Ascending aorta (tissue), 2 donors: ENCODE results near the gene MRPL20. TPM values are rescaled to one million over a fixed set of nuclear protein-coding genes. Genes with fewer than 3 reads are reported as not detected.
"Not testable (repeated sequence)": the region's sequence is repeated elsewhere in the genome, so short reads cannot be mapped to it uniquely, and the experiment has no call there.

ENCODE experiments used
- DNase-seq, 2 donors: peaks; one replicate each; pipeline ENCODE4 v3.0.0-alpha.2; 2019; ENCODE audit warnings: low spot score in 2 of 2
- H3K27ac ChIP-seq, 2 donors: fragments of 200-600 bp; sonication (generic); one replicate each; pipeline ENCODE4 v1.5.1; 2016 to 2017; ENCODE audit warnings: mild to moderate bottlenecking in 1 of 2
- H3K27me3 ChIP-seq: fragments of 200-600 bp; sonication (generic); one replicate; pipeline ENCODE4 v1.5.1; 2017
- H3K36me3 ChIP-seq, 2 donors: fragments of 200-600 bp; sonication (generic); one replicate each; pipeline ENCODE4 v1.5.1; 2016
- H3K4me1 ChIP-seq, 2 donors: fragments of 200-600 bp; sonication (generic); one replicate each; pipeline ENCODE4 v1.5.1; 2016 to 2017; ENCODE audit warnings: mild to moderate bottlenecking in 1 of 2
- H3K4me3 ChIP-seq, 2 donors: fragments of 200-600 bp; sonication (generic); one replicate each; pipeline ENCODE4 v1.5.1; 2016 to 2017; ENCODE audit warnings: mild to moderate bottlenecking in 1 of 2
- H3K9me3 ChIP-seq, 2 donors: fragments of 200-600 bp; sonication (generic); one replicate each; pipeline ENCODE4 v1.5.1; 2016
- intact Hi-C: fragments of 100-400 bp; cut with DNase I; formaldehyde crosslinking; loops from one replicate; pipeline ENCODE4 v1.15.1; 2023
- total RNA-seq: library from RNA; depleted of rRNA; stranded (reverse); fragments of >200 nt; gene quantifications from one replicate; pipeline ENCODE4 v1.1.0, GENCODE V29; 2016
- TF ChIP-seq, protein P1 (sequence below), 3 experiments: fragments of 200-600 bp in 2 of 3; fragments of 450-650 bp in 1 of 3; sonication (generic) in 2 of 3; IDR thresholded peaks; one replicate each; pipeline ENCODE4 v1.5.1; 2016 to 2019; ENCODE audit warnings: antibody characterized with exemption in 3 of 3, mild to moderate bottlenecking in 1 of 3, moderate library complexity in 1 of 3

MRPL20 gene
- total RNA-seq, 1 donor from 2014 or later: 63.4 TPM

DNA sequence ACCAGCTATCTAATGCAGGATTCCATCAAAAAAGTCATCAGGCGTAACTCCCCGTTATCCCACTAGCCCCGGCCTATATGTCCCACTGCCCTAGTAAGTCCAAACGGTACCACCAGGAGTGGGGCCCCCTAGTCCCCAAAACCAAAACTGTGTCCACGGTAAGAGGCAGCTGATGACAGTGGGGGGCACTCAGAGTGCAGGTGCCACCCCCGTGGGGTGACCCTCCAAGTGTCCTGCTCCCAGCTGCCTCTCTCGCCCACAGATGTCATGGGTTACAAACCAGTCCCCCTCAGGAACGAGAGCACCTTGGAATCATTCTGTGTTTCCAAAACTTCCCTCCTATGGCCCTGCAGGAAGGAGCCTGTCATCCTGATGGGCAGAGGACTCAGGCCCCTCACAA lies 21.2 kb downstream of the MRPL20 start:
- no peak overlapping the region for H3K27ac ChIP-seq
- H3K4me3 ChIP-seq: no peak overlapping the region
- intact Hi-C loops: no loop called here
- no peak for DNase-seq
- peaks cover 64 to 65% of the 10 kb centered on the region in 2 donors for H3K36me3 ChIP-seq
- H3K27me3 ChIP-seq: no peaks in the 10 kb centered on the region
- no peaks in the 10 kb centered on the region for H3K4me1 ChIP-seq
- no peaks in the 10 kb centered on the region for H3K9me3 ChIP-seq
- TF ChIP-seq, protein P1, sequence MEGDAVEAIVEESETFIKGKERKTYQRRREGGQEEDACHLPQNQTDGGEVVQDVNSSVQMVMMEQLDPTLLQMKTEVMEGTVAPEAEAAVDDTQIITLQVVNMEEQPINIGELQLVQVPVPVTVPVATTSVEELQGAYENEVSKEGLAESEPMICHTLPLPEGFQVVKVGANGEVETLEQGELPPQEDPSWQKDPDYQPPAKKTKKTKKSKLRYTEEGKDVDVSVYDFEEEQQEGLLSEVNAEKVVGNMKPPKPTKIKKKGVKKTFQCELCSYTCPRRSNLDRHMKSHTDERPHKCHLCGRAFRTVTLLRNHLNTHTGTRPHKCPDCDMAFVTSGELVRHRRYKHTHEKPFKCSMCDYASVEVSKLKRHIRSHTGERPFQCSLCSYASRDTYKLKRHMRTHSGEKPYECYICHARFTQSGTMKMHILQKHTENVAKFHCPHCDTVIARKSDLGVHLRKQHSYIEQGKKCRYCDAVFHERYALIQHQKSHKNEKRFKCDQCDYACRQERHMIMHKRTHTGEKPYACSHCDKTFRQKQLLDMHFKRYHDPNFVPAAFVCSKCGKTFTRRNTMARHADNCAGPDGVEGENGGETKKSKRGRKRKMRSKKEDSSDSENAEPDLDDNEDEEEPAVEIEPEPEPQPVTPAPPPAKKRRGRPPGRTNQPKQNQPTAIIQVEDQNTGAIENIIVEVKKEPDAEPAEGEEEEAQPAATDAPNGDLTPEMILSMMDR (IDR thresholded peaks at IDR 0.05): no peak

GRCh38 chr1:1385339-1385738 lies 21.8 kb downstream of the MRPL20 start:
- H3K36me3 ChIP-seq: peaks cover 58 to 59% of the 10 kb centered on the region in 2 donors
- H3K9me3 ChIP-seq, DNase-seq, H3K27ac ChIP-seq, H3K4me3 ChIP-seq, intact Hi-C loops, H3K27me3 ChIP-seq, H3K4me1 ChIP-seq: not testable (repeated sequence)

GRCh38 chr1:1381294-1381693 lies 25.8 kb downstream of the MRPL20 start:
- Histone ChIP-seq H3K9me3 (no peaks in the 10 kb centered on the region), H3K4me3 (no peak overlapping the region), H3K4me1 (no peaks in the 10 kb centered on the region), H3K27me3 (no peaks in the 10 kb centered on the region), H3K36me3 (peaks cover 19% of the 10 kb centered on the region in 2 donors), H3K27ac (no peak overlapping the region)
- no peak for DNase-seq
- intact Hi-C loops: no loop called here
- TF ChIP-seq, protein P1 (IDR thresholded peaks at IDR 0.05): no peak

- H3K4me1 ChIP-seq: peaks cover 1 to 2% of the 10 kb centered on the region in 2 donors
- H3K36me3 ChIP-seq: peaks cover 14 to 15% of the 10 kb centered on the region in 2 donors
- H3K4me3 ChIP-seq: no peak overlapping the region
- intact Hi-C loops: no loop called here
- H3K27me3 ChIP-seq: no peaks in the 10 kb centered on the region
- H3K27ac ChIP-seq: no peak overlapping the region
- H3K9me3 ChIP-seq: no peaks in the 10 kb centered on the region
- TF ChIP-seq, protein P1 (IDR thresholded peaks at IDR 0.05): no peak
- no peak for DNase-seq
Measured at GRCh38 chr1:1380860-1381259, 26.2 kb downstream of the MRPL20 start.

DNA sequence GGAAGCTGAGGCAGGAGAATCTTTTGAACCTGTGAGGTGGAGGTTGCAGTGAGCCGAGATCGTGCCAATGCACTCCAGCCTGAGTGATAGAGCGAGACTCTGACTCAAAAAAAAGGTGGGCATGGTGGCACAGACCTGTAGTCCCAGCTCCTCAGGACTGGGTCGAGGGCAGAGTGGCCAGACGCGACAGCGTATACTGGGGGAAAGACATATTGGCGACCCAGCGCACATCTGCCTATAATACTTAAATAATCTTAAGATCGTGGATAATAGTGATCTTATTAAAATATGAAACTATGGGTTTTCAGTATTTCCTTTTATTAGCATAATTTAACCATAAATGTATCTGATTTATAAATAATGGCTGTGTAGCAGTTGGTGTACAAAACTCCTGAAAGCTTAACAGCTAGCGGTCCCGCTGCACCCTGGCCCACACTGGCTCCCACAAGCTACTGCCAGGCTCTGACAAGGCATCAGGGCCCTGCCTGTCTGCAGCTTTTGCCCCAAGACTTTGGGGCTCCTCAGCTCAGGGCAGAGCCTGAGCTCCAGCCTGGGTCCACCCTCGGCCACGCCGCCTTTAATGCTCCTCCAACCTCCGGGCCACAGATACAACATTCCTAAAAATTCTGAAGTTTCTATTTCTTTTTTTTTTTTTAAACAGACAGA lies 29.4 kb downstream of the MRPL20 start:
- Histone ChIP-seq H3K27me3 (no peaks in the 10 kb centered on the region), H3K4me3 (no peak overlapping the region), H3K4me1 (peaks cover 16 to 18% of the 10 kb centered on the region in 2 donors), H3K9me3 (no peaks in the 10 kb centered on the region), H3K36me3 (peaks cover 12% of the 10 kb centered on the region in 2 donors), H3K27ac (no peak overlapping the region)
- TF ChIP-seq, protein P1 (IDR thresholded peaks at IDR 0.05): no peak
- DNase-seq: no peak
- intact Hi-C loops: no loop called here

- Histone ChIP-seq H3K4me3 (no peak overlapping the region), H3K27ac (peak overlapping the region; percentile 97 to 98), H3K9me3 (no peaks in the 10 kb centered on the region), H3K36me3 (peaks cover 10 to 12% of the 10 kb centered on the region in 2 donors), H3K4me1 (peaks cover 22 to 23% of the 10 kb centered on the region in 2 donors), H3K27me3 (no peaks in the 10 kb centered on the region)
- TF ChIP-seq, protein P1 (IDR thresholded peaks at IDR 0.05): no peak
- intact Hi-C loops: no loop called here
- DNase-seq: no peak
Measured at GRCh38 chr1:1376551-1377226, 30.4 kb downstream of the MRPL20 start.
